BLaER1 (cell line): ENCODE results near the gene KRTAP12-3.
A peak's percentile ranks its signal among the peaks of the same experiment; 100 is the strongest.
"Not testable (repeated sequence)": the region's sequence is repeated elsewhere in the genome, so short reads cannot be mapped to it uniquely, and the experiment has no call there.

Source experiments
- H3K27ac ChIP-seq: shearing (Covaris generic); formaldehyde crosslinking; 2 replicates; pipeline ENCODE4 v1.8.1; 2022
- H3K27me3 ChIP-seq: shearing (Covaris generic); formaldehyde crosslinking; 2 replicates; pipeline ENCODE4 v1.8.1; 2022
- H3K36me3 ChIP-seq: shearing (Covaris generic); formaldehyde crosslinking; 2 replicates; pipeline ENCODE4 v1.8.1; 2022
- H3K4me1 ChIP-seq: shearing (Covaris generic); formaldehyde crosslinking; 2 replicates; pipeline ENCODE4 v1.8.1; 2022
- H3K4me2 ChIP-seq: shearing (Covaris generic); formaldehyde crosslinking; 2 replicates; pipeline ENCODE4 v1.8.1; 2022
- H3K4me3 ChIP-seq: shearing (Covaris generic); formaldehyde crosslinking; 2 replicates; pipeline ENCODE4 v1.8.1; 2022
- H3K9ac ChIP-seq: shearing (Covaris generic); formaldehyde crosslinking; 2 replicates; pipeline ENCODE4 v1.8.1; 2022
- H3K9me3 ChIP-seq: shearing (Covaris generic); formaldehyde crosslinking; 2 replicates; pipeline ENCODE4 v1.8.1; 2022
- H4K20me1 ChIP-seq: shearing (Covaris generic); formaldehyde crosslinking; 2 replicates; pipeline ENCODE4 v1.8.1; 2022
- Cebpa-rat ChIP-seq: shearing (Covaris generic); IDR thresholded peaks from 2 replicates; pipeline ENCODE4 v1.8.1; 2022

The KRTAP12-3 gene

GRCh38 chr21:44695641-44696040 lies 37.9 kb downstream of the KRTAP12-3 start:
- peaks cover 31% of the 10 kb centered on the region for H3K27me3 ChIP-seq
- peaks cover 8% of the 10 kb centered on the region for H3K4me1 ChIP-seq
- H3K9me3 ChIP-seq: peaks cover 21% of the 10 kb centered on the region
- no peak overlapping the region for H3K4me2 ChIP-seq
- no peaks in the 10 kb centered on the region for H4K20me1 ChIP-seq
- no peak overlapping the region for H3K4me3 ChIP-seq
- no peak overlapping the region for H3K9ac ChIP-seq
- H3K27ac ChIP-seq: no peak overlapping the region
- no peaks in the 10 kb centered on the region for H3K36me3 ChIP-seq
- TF ChIP-seq Cebpa-rat: no peak

DNA sequence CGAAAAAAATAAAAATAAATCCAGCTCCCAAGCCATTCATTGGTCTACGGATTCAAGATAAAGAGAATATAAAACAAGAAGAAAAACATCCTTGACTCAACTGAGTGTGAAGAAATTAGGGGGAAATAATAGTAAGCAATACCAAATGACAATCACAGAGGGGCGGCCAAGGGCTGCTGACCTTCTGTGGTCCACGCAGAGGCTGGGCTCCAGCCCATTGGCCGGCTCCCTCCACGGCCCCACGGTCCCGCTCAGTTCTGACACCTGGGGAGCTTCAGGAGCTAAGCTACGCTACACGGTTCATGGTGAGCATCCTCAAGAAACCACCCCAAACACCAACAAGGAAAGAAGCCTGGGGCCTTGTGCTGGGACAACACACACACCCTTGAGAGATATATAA lies 38.8 kb downstream of the KRTAP12-3 start:
- peaks cover 36% of the 10 kb centered on the region for H3K27me3 ChIP-seq
- H3K4me3 ChIP-seq: no peak overlapping the region
- H3K36me3 ChIP-seq: no peaks in the 10 kb centered on the region
- peaks cover 14% of the 10 kb centered on the region for H3K4me1 ChIP-seq
- TF ChIP-seq Cebpa-rat: no peak
- H3K4me2 ChIP-seq: no peak overlapping the region
- H3K9ac ChIP-seq: no peak overlapping the region
- H4K20me1 ChIP-seq: no peaks in the 10 kb centered on the region
- no peak overlapping the region for H3K27ac ChIP-seq
- peaks cover 21% of the 10 kb centered on the region for H3K9me3 ChIP-seq

DNA sequence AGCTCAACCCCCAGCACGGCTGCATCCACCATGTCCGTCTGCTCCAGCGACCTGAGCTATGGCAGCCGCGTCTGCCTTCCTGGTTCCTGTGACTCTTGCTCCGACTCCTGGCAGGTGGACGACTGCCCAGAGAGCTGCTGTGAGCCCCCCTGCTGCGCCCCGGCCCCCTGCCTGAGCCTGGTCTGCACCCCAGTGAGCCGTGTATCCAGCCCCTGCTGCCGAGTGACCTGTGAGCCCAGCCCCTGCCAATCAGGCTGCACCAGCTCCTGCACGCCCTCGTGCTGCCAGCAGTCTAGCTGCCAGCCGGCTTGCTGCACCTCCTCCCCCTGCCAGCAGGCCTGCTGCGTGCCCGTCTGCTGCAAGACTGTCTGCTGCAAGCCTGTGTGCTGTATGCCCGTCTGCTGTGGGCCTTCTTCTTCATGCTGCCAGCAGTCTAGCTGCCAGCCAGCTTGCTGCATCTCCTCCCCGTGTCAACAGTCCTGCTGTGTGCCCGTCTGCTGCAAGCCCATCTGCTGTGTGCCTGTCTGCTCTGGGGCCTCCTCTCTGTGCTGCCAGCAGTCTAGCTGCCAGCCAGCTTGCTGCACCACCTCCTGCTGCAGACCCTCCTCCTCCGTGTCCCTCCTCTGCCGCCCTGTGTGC lies 39.6 kb downstream of the KRTAP12-3 start, which contains the start of gene KRTAP10-12:
Gene KRTAP10-12 (plus strand): TSS at position 1 of the 639 bp plus-strand sequence. CDS start 30 bp downstream, at position 31.
- H3K4me2 ChIP-seq, H3K9ac ChIP-seq, H3K4me3 ChIP-seq, H4K20me1 ChIP-seq, H3K27ac ChIP-seq, H3K36me3 ChIP-seq: not testable (repeated sequence)
- peaks cover 20% of the 10 kb centered on the region for H3K9me3 ChIP-seq
- H3K27me3 ChIP-seq: peaks cover 43% of the 10 kb centered on the region
- peaks cover 14% of the 10 kb centered on the region for H3K4me1 ChIP-seq

DNA sequence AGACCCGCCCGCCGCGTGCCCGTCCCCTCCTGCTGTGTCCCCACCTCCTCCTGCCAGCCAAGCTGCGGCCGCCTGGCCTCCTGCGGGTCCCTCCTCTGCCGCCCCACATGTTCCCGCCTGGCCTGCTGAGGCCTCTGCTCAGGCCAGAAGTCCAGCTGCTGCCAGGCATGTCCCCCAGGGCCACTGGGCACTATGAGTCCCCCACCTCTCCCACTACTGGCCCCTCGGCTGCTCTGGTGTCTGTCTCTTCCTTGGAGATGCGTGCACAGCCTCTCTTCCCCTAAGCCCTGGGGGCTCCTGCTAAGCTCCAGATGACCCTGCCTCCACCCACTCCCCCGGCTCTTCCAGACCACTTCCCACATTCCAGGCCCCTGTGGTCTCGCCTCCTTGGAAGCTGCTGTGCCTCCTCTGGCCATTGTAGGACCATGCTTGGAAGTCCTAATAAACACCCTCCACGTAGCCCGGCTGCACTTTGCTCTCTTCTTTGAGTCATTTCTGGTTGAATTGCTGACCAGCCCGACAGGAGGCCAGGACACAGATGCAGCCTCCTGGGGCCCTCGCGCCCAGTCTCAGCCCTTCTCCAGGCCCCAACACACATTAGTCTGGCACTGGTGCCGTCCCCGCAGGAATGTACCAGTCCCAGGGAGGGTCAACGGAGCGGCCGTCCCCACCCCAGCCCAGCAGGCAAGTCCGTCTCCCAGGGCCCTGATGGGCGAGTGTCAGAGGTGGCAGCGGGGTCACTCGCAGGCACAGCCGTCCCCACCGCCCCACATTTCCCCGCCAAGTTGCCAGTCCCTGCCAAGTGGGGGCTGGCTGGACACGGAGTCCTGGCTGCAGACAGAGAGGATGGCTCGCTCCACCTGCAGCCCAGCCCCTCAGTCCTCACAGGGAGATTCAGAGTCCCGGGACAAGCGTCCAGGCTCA lies 40.3 kb downstream of the KRTAP12-3 start:
- H3K4me2 ChIP-seq: no peak overlapping the region
- no peak overlapping the region for H3K27ac ChIP-seq
- peaks cover 13% of the 10 kb centered on the region for H3K9me3 ChIP-seq
- H3K9ac ChIP-seq: no peak overlapping the region
- TF ChIP-seq Cebpa-rat: no peak
- H3K36me3 ChIP-seq: no peaks in the 10 kb centered on the region
- no peak overlapping the region for H3K4me3 ChIP-seq
- no peaks in the 10 kb centered on the region for H4K20me1 ChIP-seq
- H3K27me3 ChIP-seq: peaks cover 51% of the 10 kb centered on the region
- H3K4me1 ChIP-seq: peaks cover 14% of the 10 kb centered on the region

DNA sequence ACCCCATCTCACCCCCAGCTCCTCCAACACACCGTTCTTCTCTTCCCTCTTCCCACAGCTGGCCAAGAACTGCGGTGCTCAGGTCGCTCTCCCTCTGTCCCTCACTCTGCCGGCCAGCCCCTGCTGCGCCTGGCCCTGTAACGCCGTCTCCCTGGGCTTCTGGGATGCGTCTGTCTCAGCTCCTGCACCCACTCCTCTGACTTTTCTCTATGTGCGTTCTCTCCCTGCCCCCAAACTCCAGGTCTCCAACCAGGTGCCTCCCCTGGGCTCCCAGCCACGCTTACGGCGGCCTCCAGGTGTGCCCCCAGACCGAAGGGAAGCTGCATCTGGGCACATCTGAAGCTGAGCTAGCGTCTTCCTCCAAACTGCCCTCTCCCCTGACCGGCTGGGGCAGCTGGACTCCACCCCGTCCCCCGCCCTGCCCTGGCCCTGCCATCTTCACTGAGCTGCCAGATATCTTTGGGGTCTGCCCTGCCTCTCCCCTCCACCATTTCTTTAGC lies 41.8 kb downstream of the KRTAP12-3 start:
- Histone ChIP-seq H3K27me3 (peaks cover 65% of the 10 kb centered on the region), H3K36me3 (no peaks in the 10 kb centered on the region), H3K4me2 (no peak overlapping the region), H3K4me1 (peaks cover 14% of the 10 kb centered on the region), H4K20me1 (no peaks in the 10 kb centered on the region), H3K4me3 (no peak overlapping the region), H3K9me3 (peaks cover 4% of the 10 kb centered on the region), H3K27ac (no peak overlapping the region), H3K9ac (no peak overlapping the region)
- TF ChIP-seq Cebpa-rat: no peak

- peaks cover 11% of the 10 kb centered on the region for H3K9me3 ChIP-seq
- no peak overlapping the region for H3K27ac ChIP-seq
- H3K36me3 ChIP-seq: no peaks in the 10 kb centered on the region
- no peak overlapping the region for H3K4me3 ChIP-seq
- peaks cover 69% of the 10 kb centered on the region for H3K27me3 ChIP-seq
- peak overlapping the region; percentile 57 for H3K4me2 ChIP-seq
- H4K20me1 ChIP-seq: no peaks in the 10 kb centered on the region
- H3K9ac ChIP-seq: no peak overlapping the region
- H3K4me1 ChIP-seq: peaks cover 14% of the 10 kb centered on the region
- TF ChIP-seq Cebpa-rat: no peak
Measured at GRCh38 chr21:44700101-44701022, 42.6 kb downstream of the KRTAP12-3 start.

DNA sequence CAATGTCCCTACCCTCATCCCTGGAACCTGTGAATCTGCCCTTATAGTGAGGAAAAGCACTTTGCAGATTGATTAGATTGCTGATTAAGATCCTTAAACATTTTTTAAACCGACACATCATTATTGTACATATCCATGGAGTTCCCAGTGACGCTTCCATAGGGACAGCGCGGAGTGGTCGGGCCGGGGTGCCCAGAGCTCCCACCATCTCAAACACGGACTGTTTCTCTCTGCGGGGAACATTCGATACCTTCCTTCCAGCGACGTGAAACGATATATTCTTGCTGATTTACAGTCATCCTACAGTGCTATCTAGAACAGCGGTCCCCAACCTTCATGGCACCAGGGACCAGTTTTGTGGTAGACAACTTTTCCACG lies 43.3 kb downstream of the KRTAP12-3 start:
- Histone ChIP-seq H3K9ac (no peak overlapping the region), H3K4me1 (peaks cover 14% of the 10 kb centered on the region), H3K27ac (no peak overlapping the region), H3K4me3 (no peak overlapping the region), H3K36me3 (no peaks in the 10 kb centered on the region), H4K20me1 (no peaks in the 10 kb centered on the region), H3K4me2 (peak overlapping the region; percentile 57), H3K27me3 (peaks cover 75% of the 10 kb centered on the region), H3K9me3 (peaks cover 17% of the 10 kb centered on the region)
- no peak for TF ChIP-seq Cebpa-rat

DNA sequence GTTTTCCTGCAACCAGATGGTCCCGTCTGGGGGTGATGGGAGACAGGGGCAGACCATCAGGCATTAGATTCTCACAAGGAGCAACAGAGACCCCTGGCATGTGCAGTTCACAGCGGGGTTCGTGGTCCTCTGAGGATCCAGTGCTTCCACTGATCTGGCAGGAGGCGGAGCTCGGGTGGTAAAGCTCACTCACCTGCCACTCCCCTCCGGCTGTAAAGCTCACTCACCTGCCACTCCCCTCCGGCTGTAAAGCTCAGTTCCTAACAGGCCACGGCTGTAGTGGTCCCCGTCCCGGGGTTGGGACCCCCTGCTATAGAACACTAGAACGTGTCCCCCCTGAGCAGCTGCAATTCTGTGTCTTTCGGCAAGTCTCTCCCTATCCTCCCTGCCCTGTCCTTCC lies 43.8 kb downstream of the KRTAP12-3 start:
- no peak for TF ChIP-seq Cebpa-rat
- Histone ChIP-seq H4K20me1 (no peaks in the 10 kb centered on the region), H3K4me1 (peaks cover 14% of the 10 kb centered on the region)

More for the DNA sequence above, 43.8 kb downstream of the KRTAP12-3 start:
- H3K9me3 ChIP-seq: peaks cover 22% of the 10 kb centered on the region
- peaks cover 80% of the 10 kb centered on the region for H3K27me3 ChIP-seq
- no peak overlapping the region for H3K9ac ChIP-seq
- H3K27ac ChIP-seq: no peak overlapping the region
- no peak overlapping the region for H3K4me3 ChIP-seq
- no peaks in the 10 kb centered on the region for H3K36me3 ChIP-seq
- H3K4me2 ChIP-seq: no peak overlapping the region
